Raji (cell line): ENCODE data around the gene COG3.

Experiments used
- POLR2A ChIP-seq: IDR thresholded peaks from 2 replicates; pipeline ENCODE4 v1.6.1; 2011; ENCODE audit warnings: low read depth, low read length, control low read depth; ENCODE audit not compliant: insufficient read depth

The COG3 gene

DNA sequence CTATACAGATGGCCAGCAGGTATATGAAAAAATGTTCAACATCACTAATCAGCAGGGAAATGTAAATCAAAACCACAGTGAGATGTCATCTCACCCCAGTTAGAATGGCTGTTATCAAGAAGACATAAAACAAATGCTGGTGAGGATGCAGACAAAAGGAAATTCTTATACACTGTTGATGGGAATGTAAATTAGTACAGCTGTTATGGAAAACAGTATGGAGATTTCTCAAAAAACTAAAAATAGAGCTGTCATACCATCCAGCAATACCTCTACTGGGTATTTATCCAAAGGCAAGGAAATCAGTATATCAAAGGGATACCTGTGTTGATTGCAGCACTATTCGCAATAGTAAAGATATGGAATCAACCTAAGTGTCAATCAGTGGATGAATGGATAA, 22.9 kb downstream of the COG3 start:
- no peak for TF ChIP-seq POLR2A

GRCh38 chr13:45490068-45490467, 25.3 kb downstream of the COG3 start:
- TF ChIP-seq POLR2A: no peak

- TF ChIP-seq POLR2A: no peak
These were observed 27.8 kb downstream of the COG3 start for GRCh38 chr13:45492538-45492937.

GRCh38 chr13:45496942-45497341, 32.2 kb downstream of the COG3 start:
- no peak for TF ChIP-seq POLR2A

DNA sequence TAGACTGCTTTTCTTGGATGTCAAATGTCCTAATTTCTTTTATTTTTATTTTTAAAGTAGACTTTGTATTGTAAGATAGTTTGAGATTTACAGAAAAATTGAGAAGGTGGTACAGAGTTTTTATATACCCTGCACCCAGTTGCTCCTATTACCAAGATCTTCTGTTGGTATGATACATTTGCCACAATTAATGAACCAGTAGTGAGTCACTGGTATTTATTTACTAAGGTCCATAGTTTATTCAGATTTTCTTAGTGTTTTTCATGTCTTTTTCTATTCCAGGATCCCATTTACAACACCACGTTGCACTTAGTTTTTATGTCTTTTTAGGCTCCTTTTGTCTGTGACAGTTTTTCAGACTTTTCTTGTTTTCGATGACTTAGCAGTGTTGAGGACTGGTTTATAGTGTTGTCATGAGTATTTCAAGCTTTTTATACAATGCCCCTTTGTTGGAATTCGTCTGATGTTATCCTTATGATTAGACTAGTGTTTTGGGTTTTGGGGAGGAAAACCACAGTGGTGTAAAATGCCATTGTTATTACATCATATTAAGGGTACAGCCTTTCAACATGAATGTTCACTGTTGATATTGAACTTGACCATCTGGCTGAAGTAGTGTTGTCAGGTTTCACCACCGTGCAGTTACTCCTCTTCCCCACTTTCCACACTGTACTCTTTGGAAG, 35.9 kb downstream of the COG3 start:
- TF ChIP-seq POLR2A: no peak

GRCh38 chr13:45501175-45501526, 36.4 kb downstream of the COG3 start:
- no peak for TF ChIP-seq POLR2A

- no peak for TF ChIP-seq POLR2A
These were observed 38.9 kb downstream of the COG3 start for GRCh38 chr13:45503658-45504057.

GRCh38 chr13:45506811-45507210, 42.1 kb downstream of the COG3 start:
- no peak for TF ChIP-seq POLR2A

DNA sequence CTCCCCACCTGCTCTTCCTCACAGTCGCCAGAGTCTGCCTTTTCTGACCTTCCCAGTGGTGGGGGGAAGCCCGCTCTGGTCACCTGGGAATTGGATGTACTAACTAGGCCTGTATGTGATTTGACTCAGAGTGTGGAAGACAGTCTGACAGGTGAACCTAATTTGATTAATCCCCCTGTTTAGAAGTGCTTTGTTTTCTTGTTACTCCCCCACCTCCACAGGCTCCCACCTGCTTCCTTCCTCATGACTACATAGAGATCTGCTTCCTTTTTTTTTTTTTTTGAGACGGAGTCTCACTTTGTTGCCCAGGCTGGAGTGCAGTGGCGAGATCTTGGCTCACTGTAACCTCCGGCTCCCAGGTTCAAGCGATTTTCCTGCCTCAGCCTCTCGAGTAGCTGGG, 44.0 kb downstream of the COG3 start:
- no peak for TF ChIP-seq POLR2A

- no peak for TF ChIP-seq POLR2A
These were observed 45.9 kb downstream of the COG3 start for GRCh38 chr13:45510672-45511071.

DNA sequence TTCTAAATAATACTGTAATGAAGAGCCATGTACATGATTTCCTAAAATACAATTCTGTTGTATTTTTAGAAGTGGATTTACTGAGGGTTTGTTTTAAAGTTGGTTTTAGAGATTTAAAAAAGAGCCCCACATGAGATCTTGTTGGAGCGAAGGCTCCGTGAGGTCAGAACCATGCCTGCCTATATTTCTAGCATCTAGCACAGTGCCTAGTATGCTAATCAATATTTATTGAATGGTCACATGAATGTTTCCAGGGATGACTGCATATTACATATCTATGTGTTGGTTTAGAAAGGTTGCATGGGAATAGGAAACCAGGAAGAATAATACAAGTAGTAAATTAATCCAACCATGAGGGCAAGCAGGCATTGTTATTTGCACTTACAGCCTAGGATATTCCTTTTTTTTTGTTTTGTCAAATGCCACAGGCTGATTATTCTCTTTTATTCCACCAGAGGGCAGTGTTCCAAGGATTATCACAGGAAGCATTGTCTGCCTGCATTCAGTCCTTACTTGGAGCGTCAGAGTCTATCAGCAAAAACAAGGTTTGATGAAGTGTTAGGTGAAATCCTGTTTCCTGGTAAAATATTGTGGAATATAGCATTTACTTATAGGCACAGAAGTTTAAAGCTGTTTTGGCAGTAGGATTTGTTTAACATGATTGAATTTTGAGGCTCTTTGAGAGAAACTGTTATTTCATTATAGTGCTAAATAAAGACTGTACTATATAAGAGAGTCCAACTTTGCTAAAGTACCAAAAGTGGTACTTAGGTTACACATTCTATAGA, 46.8 kb downstream of the COG3 start:
- no peak for TF ChIP-seq POLR2A

- TF ChIP-seq POLR2A: no peak
These were observed 47.4 kb downstream of the COG3 start for GRCh38 chr13:45512098-45512496.

DNA sequence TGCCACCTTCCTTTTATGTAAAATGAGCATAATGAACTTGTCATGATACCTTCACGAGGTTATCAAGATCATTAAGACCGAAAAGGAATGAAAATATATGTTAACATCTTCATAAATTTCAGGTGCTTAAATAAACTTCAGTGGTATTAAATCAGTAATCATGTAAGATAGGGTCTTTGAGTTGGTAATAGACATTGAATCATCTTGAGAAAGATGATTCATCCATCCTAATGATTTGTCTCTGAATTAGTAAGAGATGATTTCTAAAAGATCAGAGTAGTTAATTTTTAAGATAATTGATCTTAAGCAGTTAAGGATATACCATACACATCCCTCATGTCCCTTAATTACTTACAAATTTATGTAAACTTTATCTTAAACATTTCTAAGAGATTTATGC, 52.0 kb downstream of the COG3 start:
- no peak for TF ChIP-seq POLR2A

DNA sequence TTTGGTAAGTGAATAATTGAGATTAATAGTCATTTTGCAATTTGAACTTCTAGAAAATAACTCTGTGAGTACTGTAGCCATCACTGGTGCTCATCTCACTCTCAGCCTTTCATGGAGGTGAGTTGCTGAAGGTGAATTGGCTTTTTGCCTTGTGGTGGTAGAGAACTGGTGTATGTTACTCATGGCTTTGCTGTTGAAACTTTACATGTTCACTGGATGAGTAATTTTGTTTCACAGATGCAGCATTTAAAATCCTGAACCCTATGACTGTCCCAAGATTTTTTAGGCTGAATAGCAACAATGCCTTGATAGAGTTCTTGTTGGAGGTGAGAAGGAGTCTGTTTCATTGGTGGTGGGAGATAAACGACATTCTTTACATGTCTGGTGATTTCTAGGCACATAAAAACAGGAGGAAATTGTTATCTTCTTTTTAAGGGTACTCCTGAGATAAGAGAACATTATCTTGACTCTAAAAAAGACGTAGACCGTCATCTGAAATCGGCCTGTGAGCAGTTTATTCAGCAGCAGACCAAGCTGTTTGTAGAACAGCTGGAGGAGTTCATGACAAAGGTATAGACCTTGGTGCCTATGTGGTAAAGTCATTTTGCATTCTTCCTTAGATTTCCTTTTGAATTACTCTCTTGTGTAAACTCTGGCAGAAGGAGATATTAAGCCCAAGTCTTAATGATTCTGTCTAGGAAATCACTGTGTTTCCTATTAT, 53.9 kb downstream of the COG3 start:
- no peak for TF ChIP-seq POLR2A

- TF ChIP-seq POLR2A: no peak
These were observed 54.8 kb downstream of the COG3 start for GRCh38 chr13:45519493-45519892.

DNA sequence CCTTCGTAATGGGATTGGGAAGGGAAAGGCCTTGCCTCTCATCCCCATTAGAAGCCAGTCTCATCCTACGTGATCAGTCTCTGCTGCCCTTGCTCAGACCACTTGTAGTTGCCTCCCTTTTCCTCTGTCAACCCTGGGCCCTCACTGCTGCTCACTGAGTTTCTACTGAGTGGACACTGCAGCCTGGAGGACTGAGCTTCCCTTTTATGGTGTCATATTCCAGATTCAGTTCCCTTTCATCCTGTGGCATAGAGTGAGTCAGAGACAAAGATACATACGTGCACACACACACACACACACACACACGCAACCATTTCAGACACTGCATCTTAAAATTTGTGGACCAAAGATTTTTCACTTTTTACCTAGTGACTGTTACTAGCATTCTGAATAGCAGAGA, 56.6 kb downstream of the COG3 start:
- no peak for TF ChIP-seq POLR2A
